Measurements from ENCODE around the gene MYO1D. TPM values are rescaled to one million over a fixed set of nuclear protein-coding genes. Genes with fewer than 3 reads are reported as not detected.

Gene MYO1D
- total RNA-seq: 1 to 10 TPM; 3.1 to 4.1 TPM

DNA sequence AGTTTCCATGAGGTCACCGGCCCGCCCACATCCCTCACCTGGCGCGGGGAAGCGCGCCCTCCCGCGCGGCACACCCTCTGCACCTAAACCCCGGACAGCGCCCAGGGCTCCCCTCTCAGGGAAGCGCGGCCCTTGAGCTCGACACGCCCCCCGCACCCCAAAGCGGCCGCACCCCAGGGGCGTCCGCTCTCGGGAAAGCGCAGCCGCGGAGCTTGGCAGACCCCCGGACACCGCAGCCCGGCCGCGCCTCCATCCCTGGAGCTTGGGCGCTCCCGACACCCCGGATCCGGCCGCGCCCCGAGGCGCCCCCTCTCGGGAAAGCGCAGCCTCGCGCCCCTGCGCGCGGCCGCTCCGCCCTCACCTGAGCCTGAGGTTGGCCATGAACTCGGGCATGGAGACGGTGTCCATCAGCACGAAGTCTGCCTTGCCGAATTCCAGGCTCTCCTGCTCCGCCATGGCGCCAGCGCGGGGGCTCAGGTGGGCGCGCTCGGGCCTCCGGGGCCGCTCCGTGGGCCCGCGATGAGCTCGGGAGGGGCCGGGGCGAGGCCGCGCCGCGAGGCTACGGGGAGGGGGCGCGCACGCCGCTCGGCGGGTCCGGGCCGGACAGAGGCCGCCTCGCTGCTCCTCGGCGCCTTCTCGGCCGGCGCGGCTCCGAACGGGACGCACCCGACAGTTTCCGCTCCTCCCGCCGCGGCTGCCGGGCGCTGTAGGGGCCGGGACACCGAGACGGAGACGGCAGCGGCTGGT, at the start of gene MYO1D:
MYO1D (minus strand) TSS at position 708 of the 747 bp plus-strand sequence; CDS start at position 456, 252 bp downstream.

GRCh38 chr17:32486701-32487472, 390.0 kb downstream of the MYO1D start, which contains the start of gene CDK5R1:
CDK5R1 (plus strand) TSS chr17:32486993; CDS start chr17:32487621, 628 bp downstream.

GRCh38 chr17:32444301-32445073, 432.4 kb downstream of the MYO1D start, which contains the start of gene PSMD11:
PSMD11 (plus strand) TSS chr17:32444510; CDS start chr17:32444524, 14 bp downstream.

Other genes starting within 250 kb of the MYO1D start
- not detected for gene TMEM98, start 51.0 kb upstream of the MYO1D start, total RNA-seq
- gene SPACA3, start 114.7 kb upstream of the MYO1D start, total RNA-seq: not detected

Data from activated naive CD4-positive, alpha-beta T cell treated with anti-CD3 and anti-CD28 coated beads, Interleukin-2, amount 10 ng/mL, durations not matched to agents 5 hours and 36 hours (primary cell).